ENCODE measurements around the gene MED31. TPM values are rescaled to one million over a fixed set of nuclear protein-coding genes. Genes with fewer than 3 reads are reported as not detected.

Gene MED31
- total and polyA plus RNA-seq, 2 of the 13 experiments (the other 11 are each of a cell fraction or from before 2014, with no cell fraction given): 19.0 to 20.9 TPM

DNA sequence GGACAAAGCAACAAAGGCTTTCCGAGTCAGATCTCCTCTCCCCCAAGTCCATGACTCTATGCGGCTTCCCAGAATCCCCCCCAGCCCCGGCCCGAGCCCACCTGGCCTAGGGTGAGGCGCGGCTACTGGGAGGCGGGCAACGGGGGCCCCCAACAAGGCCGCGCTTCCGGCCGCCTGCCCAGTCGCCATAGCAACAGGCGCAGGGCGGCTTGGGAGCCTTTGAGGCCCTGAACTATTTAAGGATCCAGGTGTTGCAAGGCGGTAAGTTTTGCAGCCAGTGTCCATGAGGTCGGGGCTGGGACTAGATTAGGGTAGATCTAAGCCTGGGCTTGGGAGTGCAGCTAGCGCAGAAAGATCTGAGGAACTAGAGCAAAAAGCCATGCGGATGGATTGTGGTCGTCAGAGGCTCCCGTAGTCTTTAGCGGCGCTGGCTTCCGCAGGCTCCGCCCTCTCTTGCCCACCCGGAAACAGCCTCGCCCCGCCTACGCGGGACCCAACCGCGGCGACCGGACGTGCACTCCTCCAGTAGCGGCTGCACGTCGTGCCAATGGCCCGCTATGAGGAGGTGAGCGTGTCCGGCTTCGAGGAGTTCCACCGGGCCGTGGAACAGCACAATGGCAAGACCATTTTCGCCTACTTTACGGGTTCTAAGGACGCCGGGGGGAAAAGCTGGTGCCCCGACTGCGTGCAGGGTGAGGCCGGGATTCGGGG lies 10.7 kb downstream of the MED31 start, which contains the start of the genes KIAA0753 and TXNDC17 (continued):
- TF ChIP-seq CCAR2 (optimal IDR thresholded peaks at IDR 0.05; ENCODE audit: low read depth, low read length) (no peak), HOXD1 (CRISPR knock-in tag; IDR thresholded peaks at IDR 0.05) (no peak), TAF1 (CRISPR knock-in tag; IDR thresholded peaks at IDR 0.05) (peak; percentile 95), FOXM1 (CRISPR knock-in tag; IDR thresholded peaks at IDR 0.05) (no peak), ZNF619 (CRISPR knock-in tag; IDR thresholded peaks at IDR 0.05) (0 out of 2 replicates have a peak, but pooled peaks have one; percentile 57), ZEB1 (IDR thresholded peaks at IDR 0.05; ENCODE audit: insufficient replicate concordance, low read depth) (no peak), WIZ (CRISPR knock-in tag; IDR thresholded peaks at IDR 0.05) (no peak), NR2C2 (CRISPR knock-in tag; IDR thresholded peaks at IDR 0.05; ENCODE audit: borderline replicate concordance) (peak; percentile 59; the same call in 1 of the 2 replicates), KLF6 (CRISPR knock-in tag; IDR thresholded peaks at IDR 0.05) (peak; percentile 77), AGO2 (optimal IDR thresholded peaks at IDR 0.05; ENCODE audit: low read depth, low read length) (peak; percentile 91), GATA4 (IDR thresholded peaks at IDR 0.05; ENCODE audit: borderline replicate concordance, low read depth) (no peak; the same call in 1 of the 2 replicates), GABPA (IDR thresholded peaks at IDR 0.05; ENCODE audit: low read depth, low read length) (peak; percentile 67), GABPA (CRISPR knock-in tag; IDR thresholded peaks at IDR 0.05; ENCODE audit: low read depth) (peak; percentile 88), ZNF563 (CRISPR knock-in tag; IDR thresholded peaks at IDR 0.05) (no peak), NCOA1 (CRISPR knock-in tag; IDR thresholded peaks at IDR 0.05) (no peak), ZNF547 (CRISPR knock-in tag; IDR thresholded peaks at IDR 0.05) (peak; percentile 91; the same call in 1 of the 2 replicates), HMGA1 (CRISPR knock-in tag; conservative IDR thresholded peaks at IDR 0.05) (no peak), ZNF382 (CRISPR knock-in tag; IDR thresholded peaks at IDR 0.05; ENCODE audit: borderline replicate concordance) (no peak), ZNF724P (CRISPR knock-in tag; IDR thresholded peaks at IDR 0.05; ENCODE audit: borderline replicate concordance) (peak; percentile 89; the same call in 1 of the 2 replicates), ZNF510 (CRISPR knock-in tag; IDR thresholded peaks at IDR 0.05; ENCODE audit: low read depth) (0 out of 2 replicates have a peak, but pooled peaks have one; percentile 75)
- TF ChIP-seq, protein P1, sequence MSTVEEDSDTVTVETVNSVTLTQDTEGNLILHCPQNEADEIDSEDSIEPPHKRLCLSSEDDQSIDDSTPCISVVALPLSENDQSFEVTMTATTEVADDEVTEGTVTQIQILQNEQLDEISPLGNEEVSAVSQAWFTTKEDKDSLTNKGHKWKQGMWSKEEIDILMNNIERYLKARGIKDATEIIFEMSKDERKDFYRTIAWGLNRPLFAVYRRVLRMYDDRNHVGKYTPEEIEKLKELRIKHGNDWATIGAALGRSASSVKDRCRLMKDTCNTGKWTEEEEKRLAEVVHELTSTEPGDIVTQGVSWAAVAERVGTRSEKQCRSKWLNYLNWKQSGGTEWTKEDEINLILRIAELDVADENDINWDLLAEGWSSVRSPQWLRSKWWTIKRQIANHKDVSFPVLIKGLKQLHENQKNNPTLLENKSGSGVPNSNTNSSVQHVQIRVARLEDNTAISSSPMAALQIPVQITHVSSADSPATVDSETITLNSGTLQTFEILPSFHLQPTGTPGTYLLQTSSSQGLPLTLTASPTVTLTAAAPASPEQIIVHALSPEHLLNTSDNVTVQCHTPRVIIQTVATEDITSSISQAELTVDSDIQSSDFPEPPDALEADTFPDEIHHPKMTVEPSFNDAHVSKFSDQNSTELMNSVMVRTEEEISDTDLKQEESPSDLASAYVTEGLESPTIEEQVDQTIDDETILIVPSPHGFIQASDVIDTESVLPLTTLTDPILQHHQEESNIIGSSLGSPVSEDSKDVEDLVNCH (CRISPR knock-in tag; IDR thresholded peaks at IDR 0.05): no peak
- TF ChIP-seq, protein P2, sequence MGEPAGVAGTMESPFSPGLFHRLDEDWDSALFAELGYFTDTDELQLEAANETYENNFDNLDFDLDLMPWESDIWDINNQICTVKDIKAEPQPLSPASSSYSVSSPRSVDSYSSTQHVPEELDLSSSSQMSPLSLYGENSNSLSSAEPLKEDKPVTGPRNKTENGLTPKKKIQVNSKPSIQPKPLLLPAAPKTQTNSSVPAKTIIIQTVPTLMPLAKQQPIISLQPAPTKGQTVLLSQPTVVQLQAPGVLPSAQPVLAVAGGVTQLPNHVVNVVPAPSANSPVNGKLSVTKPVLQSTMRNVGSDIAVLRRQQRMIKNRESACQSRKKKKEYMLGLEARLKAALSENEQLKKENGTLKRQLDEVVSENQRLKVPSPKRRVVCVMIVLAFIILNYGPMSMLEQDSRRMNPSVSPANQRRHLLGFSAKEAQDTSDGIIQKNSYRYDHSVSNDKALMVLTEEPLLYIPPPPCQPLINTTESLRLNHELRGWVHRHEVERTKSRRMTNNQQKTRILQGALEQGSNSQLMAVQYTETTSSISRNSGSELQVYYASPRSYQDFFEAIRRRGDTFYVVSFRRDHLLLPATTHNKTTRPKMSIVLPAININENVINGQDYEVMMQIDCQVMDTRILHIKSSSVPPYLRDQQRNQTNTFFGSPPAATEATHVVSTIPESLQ (CRISPR knock-in tag; conservative IDR thresholded peaks at IDR 0.05): 0 out of 2 replicates have a peak, but pooled peaks have one; percentile 68
- TF ChIP-seq, protein P3, sequence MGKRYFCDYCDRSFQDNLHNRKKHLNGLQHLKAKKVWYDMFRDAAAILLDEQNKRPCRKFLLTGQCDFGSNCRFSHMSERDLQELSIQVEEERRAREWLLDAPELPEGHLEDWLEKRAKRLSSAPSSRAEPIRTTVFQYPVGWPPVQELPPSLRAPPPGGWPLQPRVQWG (CRISPR knock-in tag; IDR thresholded peaks at IDR 0.05; ENCODE audit: borderline replicate concordance, low read depth): no peak
- TF ChIP-seq, protein P4, sequence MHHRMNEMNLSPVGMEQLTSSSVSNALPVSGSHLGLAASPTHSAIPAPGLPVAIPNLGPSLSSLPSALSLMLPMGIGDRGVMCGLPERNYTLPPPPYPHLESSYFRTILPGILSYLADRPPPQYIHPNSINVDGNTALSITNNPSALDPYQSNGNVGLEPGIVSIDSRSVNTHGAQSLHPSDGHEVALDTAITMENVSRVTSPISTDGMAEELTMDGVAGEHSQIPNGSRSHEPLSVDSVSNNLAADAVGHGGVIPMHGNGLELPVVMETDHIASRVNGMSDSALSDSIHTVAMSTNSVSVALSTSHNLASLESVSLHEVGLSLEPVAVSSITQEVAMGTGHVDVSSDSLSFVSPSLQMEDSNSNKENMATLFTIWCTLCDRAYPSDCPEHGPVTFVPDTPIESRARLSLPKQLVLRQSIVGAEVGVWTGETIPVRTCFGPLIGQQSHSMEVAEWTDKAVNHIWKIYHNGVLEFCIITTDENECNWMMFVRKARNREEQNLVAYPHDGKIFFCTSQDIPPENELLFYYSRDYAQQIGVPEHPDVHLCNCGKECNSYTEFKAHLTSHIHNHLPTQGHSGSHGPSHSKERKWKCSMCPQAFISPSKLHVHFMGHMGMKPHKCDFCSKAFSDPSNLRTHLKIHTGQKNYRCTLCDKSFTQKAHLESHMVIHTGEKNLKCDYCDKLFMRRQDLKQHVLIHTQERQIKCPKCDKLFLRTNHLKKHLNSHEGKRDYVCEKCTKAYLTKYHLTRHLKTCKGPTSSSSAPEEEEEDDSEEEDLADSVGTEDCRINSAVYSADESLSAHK (CRISPR knock-in tag; IDR thresholded peaks at IDR 0.05; ENCODE audit: borderline replicate concordance): no peak

Measured in HepG2 (cell line).